ENCODE data around the gene PSG6. TPM values are rescaled to one million over a fixed set of nuclear protein-coding genes. Genes with fewer than 3 reads are reported as not detected.
"Not testable (repeated sequence)": the region's sequence is repeated elsewhere in the genome, so short reads cannot be mapped to it uniquely, and the experiment has no call there.

PSG6 gene
- total and polyA plus RNA-seq, 10 of the 15 experiments (the other 5 are each of a cell fraction or from before 2014, with no cell fraction given): not detected

DNA sequence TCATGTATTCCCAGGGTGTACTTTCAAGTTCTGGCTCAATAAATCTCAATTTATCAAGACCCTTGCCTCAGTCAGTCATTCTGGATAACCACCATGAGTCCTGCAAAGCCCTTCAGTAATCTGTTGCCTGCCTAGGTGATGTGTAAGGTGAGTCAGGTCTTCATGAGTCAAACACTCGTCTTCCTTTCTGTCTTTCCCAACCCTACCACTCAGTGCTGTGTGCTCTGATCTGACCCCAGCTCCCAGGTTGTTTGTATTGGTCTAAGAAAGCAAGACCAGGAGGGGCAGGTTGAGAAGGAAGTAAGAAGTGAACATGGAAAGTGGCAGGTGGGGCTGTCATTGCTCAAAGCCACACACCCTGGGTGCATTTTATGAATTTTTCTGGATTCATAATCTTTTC is 20.0 kb downstream of the PSG6 start:
- WGBS (ENCODE audit: insufficient coverage, insufficient replicate concordance, low lambda C conversion rate, missing lambda C conversion rate): 0% methylated on average over 1 of the region's 1 CpG
- H3K4me3 ChIP-seq; ATAC-seq; POLR2A ChIA-PET; H3K27ac ChIP-seq (ENCODE audit: control insufficient read depth, insufficient read depth); BruUV-seq (replicated peaks); CTCF ChIA-PET; H3K9ac ChIP-seq (ENCODE audit: control insufficient read depth, insufficient read depth, low read length); H2AFZ ChIP-seq (ENCODE audit: control insufficient read depth, low read depth, low read length); H3K27me3 ChIP-seq (replicated peaks in 1 of 2; ENCODE audit: control insufficient read depth in 2 of 2, insufficient read depth in 2 of 2, low read length in 1 of 2); H3K79me2 ChIP-seq (ENCODE audit: control insufficient read depth, insufficient read depth, low read length); H3K9me3 ChIP-seq (replicated peaks; ENCODE audit: control insufficient read depth, insufficient read depth, low read length); H3K4me2 ChIP-seq (ENCODE audit: control insufficient read depth, insufficient read depth); H3K36me3 ChIP-seq (ENCODE audit: control insufficient read depth in 2 of 2, insufficient read depth in 2 of 2, low read length in 1 of 2); intact Hi-C loops (cut with micrococcal nuclease; ENCODE audit: unreplicated experiment); FAIRE-seq; in situ Hi-C loops (cut with MboI); H3K4me1 ChIP-seq (ENCODE audit: control insufficient read depth, insufficient read depth, low read length); H4K20me1 ChIP-seq (ENCODE audit: control insufficient read depth, insufficient read depth); SMC1A ChIA-PET (ENCODE audit: uncharacterized antibody, unreplicated experiment); DNase-seq (ENCODE audit: low read depth, low spot score); RAD21 ChIA-PET (ENCODE audit: unreplicated experiment): not testable (repeated sequence)

DNA sequence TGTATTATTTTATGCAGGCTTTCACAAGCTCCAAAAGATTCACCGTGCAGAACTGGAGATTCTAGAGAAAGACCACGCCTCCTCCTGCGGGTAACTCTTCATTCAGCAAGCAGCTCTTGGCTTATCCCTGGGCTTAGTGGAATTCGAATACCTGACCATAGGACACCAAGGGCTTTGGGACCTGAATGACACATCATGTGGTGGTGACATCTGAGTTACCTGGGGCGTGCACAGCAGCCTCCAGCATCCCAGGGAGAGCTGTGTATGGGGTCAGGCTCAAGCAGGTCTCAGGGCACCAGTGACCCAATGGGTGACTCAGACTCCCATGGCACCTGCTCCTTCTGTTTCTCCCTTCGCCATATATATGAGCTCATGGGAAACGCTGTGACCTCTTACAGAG is 27.2 kb downstream of the PSG6 start:
- H3K9me3 ChIP-seq (replicated peaks; ENCODE audit: control insufficient read depth, insufficient read depth, low read length); H3K4me3 ChIP-seq; in situ Hi-C loops (cut with MboI); DNase-seq (ENCODE audit: low read depth, low spot score); RAD21 ChIA-PET (ENCODE audit: unreplicated experiment); ATAC-seq; POLR2A ChIA-PET; H2AFZ ChIP-seq (ENCODE audit: control insufficient read depth, low read depth, low read length); H3K4me1 ChIP-seq (ENCODE audit: control insufficient read depth, insufficient read depth, low read length); H4K20me1 ChIP-seq (ENCODE audit: control insufficient read depth, insufficient read depth); FAIRE-seq; BruUV-seq (replicated peaks); intact Hi-C loops (cut with micrococcal nuclease; ENCODE audit: unreplicated experiment); H3K36me3 ChIP-seq (ENCODE audit: control insufficient read depth in 2 of 2, insufficient read depth in 2 of 2, low read length in 1 of 2); H3K79me2 ChIP-seq (ENCODE audit: control insufficient read depth, insufficient read depth, low read length); SMC1A ChIA-PET (ENCODE audit: uncharacterized antibody, unreplicated experiment); H3K4me2 ChIP-seq (ENCODE audit: control insufficient read depth, insufficient read depth); H3K27me3 ChIP-seq (replicated peaks in 1 of 2; ENCODE audit: control insufficient read depth in 2 of 2, insufficient read depth in 2 of 2, low read length in 1 of 2); H3K9ac ChIP-seq (ENCODE audit: control insufficient read depth, insufficient read depth, low read length); CTCF ChIA-PET; H3K27ac ChIP-seq (ENCODE audit: control insufficient read depth, insufficient read depth): not testable (repeated sequence)
- 23% methylated on average over 7 of the region's 7 CpGs for WGBS (ENCODE audit: insufficient coverage, insufficient replicate concordance, low lambda C conversion rate, missing lambda C conversion rate)

DNA sequence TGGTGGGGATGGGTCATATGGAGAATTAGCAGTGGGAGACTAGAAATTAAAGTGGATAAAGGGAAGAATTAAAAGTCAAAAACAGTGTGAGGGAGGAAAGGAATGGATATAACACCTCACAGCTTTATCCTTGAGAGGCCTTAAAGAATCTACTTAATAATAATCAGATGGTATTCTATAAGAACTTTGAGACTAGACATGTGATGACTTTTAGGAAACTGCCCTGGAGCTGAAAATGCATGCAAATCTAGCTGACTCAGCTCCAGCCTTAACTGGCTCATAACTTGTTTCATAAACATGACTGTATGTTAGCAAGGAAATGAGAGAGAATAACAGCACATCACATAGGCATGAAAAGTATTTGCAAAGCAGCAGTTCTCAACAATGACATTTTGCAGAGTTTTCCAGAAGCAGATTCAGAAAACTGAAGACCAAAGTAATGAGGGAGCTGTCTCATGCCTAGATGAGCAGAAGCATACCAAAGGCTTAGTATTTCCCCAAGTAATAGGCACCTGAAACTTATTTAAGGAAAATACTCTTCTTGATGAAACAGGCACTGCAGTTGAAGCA is 29.7 kb downstream of the PSG6 start:
- SMC1A ChIA-PET (ENCODE audit: uncharacterized antibody, unreplicated experiment); H3K9me3 ChIP-seq (replicated peaks; ENCODE audit: control insufficient read depth, insufficient read depth, low read length); H3K27me3 ChIP-seq (replicated peaks in 1 of 2; ENCODE audit: control insufficient read depth in 2 of 2, insufficient read depth in 2 of 2, low read length in 1 of 2); DNase-seq (ENCODE audit: low read depth, low spot score); H3K4me1 ChIP-seq (ENCODE audit: control insufficient read depth, insufficient read depth, low read length); in situ Hi-C loops (cut with MboI); BruUV-seq (replicated peaks); H3K27ac ChIP-seq (ENCODE audit: control insufficient read depth, insufficient read depth); H3K36me3 ChIP-seq (ENCODE audit: control insufficient read depth in 2 of 2, insufficient read depth in 2 of 2, low read length in 1 of 2); CTCF ChIA-PET; POLR2A ChIA-PET; H3K4me3 ChIP-seq; H3K4me2 ChIP-seq (ENCODE audit: control insufficient read depth, insufficient read depth); ATAC-seq; H4K20me1 ChIP-seq (ENCODE audit: control insufficient read depth, insufficient read depth); FAIRE-seq; H3K9ac ChIP-seq (ENCODE audit: control insufficient read depth, insufficient read depth, low read length); H2AFZ ChIP-seq (ENCODE audit: control insufficient read depth, low read depth, low read length); intact Hi-C loops (cut with micrococcal nuclease; ENCODE audit: unreplicated experiment); H3K79me2 ChIP-seq (ENCODE audit: control insufficient read depth, insufficient read depth, low read length); RAD21 ChIA-PET (ENCODE audit: unreplicated experiment): not testable (repeated sequence)

DNA sequence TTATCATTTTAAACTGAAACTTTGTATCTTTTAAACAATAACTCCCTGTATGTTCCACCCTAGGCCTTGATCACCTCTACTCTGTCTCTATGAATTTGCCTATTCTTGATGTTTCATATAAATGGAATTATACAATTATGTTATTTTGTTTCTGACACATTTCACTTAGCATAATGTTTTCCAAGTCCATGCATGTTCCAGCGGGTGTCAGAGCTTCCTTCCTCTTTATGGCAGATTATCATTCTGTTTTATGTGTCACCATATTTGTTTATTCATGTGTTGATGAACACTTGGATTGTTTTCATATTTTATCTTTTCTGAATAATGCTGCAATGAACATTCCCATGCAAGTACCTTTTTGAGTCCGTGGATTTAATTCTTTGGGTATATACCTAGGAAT is 35.0 kb downstream of the PSG6 start:
- H3K79me2 ChIP-seq (ENCODE audit: control insufficient read depth, insufficient read depth, low read length); H3K27ac ChIP-seq (ENCODE audit: control insufficient read depth, insufficient read depth); in situ Hi-C loops (cut with MboI); RAD21 ChIA-PET (ENCODE audit: unreplicated experiment); H3K9me3 ChIP-seq (replicated peaks; ENCODE audit: control insufficient read depth, insufficient read depth, low read length); H3K27me3 ChIP-seq (replicated peaks in 1 of 2; ENCODE audit: control insufficient read depth in 2 of 2, insufficient read depth in 2 of 2, low read length in 1 of 2); FAIRE-seq; H2AFZ ChIP-seq (ENCODE audit: control insufficient read depth, low read depth, low read length); BruUV-seq (replicated peaks); H4K20me1 ChIP-seq (ENCODE audit: control insufficient read depth, insufficient read depth); ATAC-seq; H3K4me1 ChIP-seq (ENCODE audit: control insufficient read depth, insufficient read depth, low read length); H3K9ac ChIP-seq (ENCODE audit: control insufficient read depth, insufficient read depth, low read length); H3K36me3 ChIP-seq (ENCODE audit: control insufficient read depth in 2 of 2, insufficient read depth in 2 of 2, low read length in 1 of 2); H3K4me2 ChIP-seq (ENCODE audit: control insufficient read depth, insufficient read depth); SMC1A ChIA-PET (ENCODE audit: uncharacterized antibody, unreplicated experiment); H3K4me3 ChIP-seq; POLR2A ChIA-PET; DNase-seq (ENCODE audit: low read depth, low spot score); CTCF ChIA-PET; intact Hi-C loops (cut with micrococcal nuclease; ENCODE audit: unreplicated experiment): not testable (repeated sequence)
- WGBS (ENCODE audit: insufficient coverage, insufficient replicate concordance, low lambda C conversion rate, missing lambda C conversion rate): 0% methylated on average over 2 of the region's 2 CpGs

Measured in GM12878 (cell line).